ENCODE results near the gene RPN1. TPM values are rescaled to one million over a fixed set of nuclear protein-coding genes. Genes with fewer than 3 reads are reported as not detected.
"Not testable (repeated sequence)": the region's sequence is repeated elsewhere in the genome, so short reads cannot be mapped to it uniquely, and the experiment has no call there.

Gene RPN1
- total RNA-seq, 1 donor = 164 TPM

DNA sequence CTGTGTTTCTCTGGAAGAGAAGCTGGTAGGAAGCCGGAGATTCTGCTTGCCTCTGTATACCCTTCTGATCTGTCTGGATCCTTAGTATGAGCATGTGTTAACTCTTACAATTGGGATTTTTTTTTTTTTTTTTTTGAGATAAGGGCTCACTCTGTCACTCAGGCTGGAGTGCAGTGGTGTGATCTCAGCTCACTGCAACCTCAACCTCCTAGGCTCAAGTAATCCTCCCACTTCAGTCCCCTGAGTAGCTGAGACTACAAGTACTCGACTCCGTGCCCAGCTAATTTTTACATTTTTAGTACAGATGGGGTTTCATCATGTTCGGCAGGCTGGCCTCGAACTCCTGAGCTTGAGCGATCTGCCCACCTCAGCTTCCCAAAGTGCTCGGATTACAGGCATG, 44.5 kb downstream of the RPN1 start:
- no peak overlapping the region for H3K4me3 ChIP-seq (ENCODE audit: low read length)

GRCh38 chr3:128605091-128606046, 45.2 kb downstream of the RPN1 start:
- Histone ChIP-seq H3K4me1 (ENCODE audit: insufficient read depth, low read length) (peaks cover 51% of the 10 kb centered on the region), H3K9me3 (ENCODE audit: low read depth, low read length) (no peaks in the 10 kb centered on the region), H3K4me3 (ENCODE audit: low read length) (no peak overlapping the region), H3K27me3 (ENCODE audit: insufficient read depth, low read length) (no peaks in the 10 kb centered on the region)

More for the DNA sequence above, 44.5 kb downstream of the RPN1 start:
- Histone ChIP-seq H3K27me3 (ENCODE audit: insufficient read depth, low read length) (no peaks in the 10 kb centered on the region), H3K9me3 (ENCODE audit: low read depth, low read length) (no peaks in the 10 kb centered on the region), H3K4me1 (ENCODE audit: insufficient read depth, low read length) (peaks cover 51% of the 10 kb centered on the region)

DNA sequence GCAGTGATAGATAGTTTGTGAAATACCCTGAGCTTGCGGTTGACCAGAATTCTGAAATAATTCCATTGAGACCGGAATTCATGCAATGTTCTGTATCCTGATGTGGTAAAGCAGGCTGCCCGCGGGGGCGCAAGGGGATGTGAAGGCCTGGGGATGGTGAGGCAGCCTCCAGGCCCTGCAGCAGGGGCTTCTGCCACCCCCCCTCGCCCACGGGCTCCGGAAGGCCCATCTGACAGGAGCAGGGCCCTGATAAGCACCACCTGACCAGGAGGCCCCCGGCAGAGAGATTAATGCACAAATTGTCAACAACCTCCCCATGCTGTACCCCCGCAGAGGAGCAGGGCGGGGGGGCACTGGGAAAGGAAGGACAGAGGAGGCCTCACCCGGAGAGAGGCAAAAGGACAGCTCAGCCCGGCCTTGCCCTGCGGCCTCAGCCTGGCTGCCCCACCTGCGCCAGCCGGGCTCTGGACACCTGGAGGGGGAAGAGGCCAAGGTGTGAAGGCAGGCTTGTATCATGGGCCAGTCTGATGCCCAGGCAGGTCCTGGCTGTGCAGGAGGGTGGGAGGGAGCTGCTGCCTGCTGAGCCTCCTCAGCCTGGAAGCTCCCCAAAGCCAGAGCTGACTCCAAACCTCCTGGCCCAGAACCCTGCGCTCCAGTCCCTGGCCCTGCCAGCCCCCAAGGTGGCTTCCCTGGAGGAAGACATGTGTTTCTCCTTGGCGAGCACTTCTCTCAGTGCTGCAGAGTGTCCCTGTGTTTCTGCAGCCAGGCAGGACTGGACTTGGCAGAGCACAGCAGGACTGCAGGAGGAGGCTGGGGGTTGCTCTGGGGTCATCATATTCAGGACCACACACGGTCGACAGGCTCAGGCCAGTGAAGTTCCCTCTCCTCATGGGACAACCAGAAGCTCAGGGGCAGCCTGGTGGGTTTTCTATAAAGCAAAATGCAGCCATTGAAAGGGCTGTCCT, 46.5 kb downstream of the RPN1 start:
- no peaks in the 10 kb centered on the region for H3K27me3 ChIP-seq (ENCODE audit: insufficient read depth, low read length)
- no peaks in the 10 kb centered on the region for H3K9me3 ChIP-seq (ENCODE audit: low read depth, low read length)
- no peak overlapping the region for H3K4me3 ChIP-seq (ENCODE audit: low read length)
- H3K4me1 ChIP-seq (ENCODE audit: insufficient read depth, low read length) = peaks cover 56% of the 10 kb centered on the region

GRCh38 chr3:128603313-128603712, 47.3 kb downstream of the RPN1 start:
- H3K27me3 ChIP-seq (ENCODE audit: insufficient read depth, low read length) = no peaks in the 10 kb centered on the region
- peaks cover 57% of the 10 kb centered on the region for H3K4me1 ChIP-seq (ENCODE audit: insufficient read depth, low read length)
- H3K4me3 ChIP-seq (ENCODE audit: low read length) = no peak overlapping the region
- no peaks in the 10 kb centered on the region for H3K9me3 ChIP-seq (ENCODE audit: low read depth, low read length)

GRCh38 chr3:128598884-128599664, 51.5 kb downstream of the RPN1 start:
- H3K4me1 ChIP-seq (ENCODE audit: insufficient read depth, low read length) = peaks cover 60% of the 10 kb centered on the region
- H3K9me3 ChIP-seq (ENCODE audit: low read depth, low read length) = no peaks in the 10 kb centered on the region
- H3K4me3 ChIP-seq (ENCODE audit: low read length) = no peak overlapping the region
- no peaks in the 10 kb centered on the region for H3K27me3 ChIP-seq (ENCODE audit: insufficient read depth, low read length)

DNA sequence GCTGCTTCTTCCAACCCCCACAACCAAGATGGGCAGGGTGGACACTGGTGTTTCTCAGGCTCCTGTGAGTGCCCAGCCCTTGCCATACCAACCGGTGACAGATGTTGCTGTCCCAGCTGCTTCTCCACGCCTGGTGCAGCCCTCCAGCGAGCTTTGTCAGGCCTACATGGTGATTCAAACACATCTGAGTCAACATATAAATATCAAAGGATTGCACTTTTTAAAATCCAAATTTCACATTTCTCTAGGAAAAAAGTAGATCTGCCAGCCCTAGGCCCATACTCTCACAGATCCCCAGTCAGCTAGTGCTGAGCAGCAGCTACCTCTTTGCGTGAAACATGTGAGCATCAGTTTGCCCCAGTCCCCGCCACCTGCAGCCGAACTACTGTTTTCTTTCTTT, 52.7 kb downstream of the RPN1 start:
- Histone ChIP-seq H3K4me1 (ENCODE audit: insufficient read depth, low read length) (peaks cover 59% of the 10 kb centered on the region), H3K9me3 (ENCODE audit: low read depth, low read length) (no peaks in the 10 kb centered on the region), H3K4me3 (ENCODE audit: low read length) (no peak overlapping the region), H3K27me3 (ENCODE audit: insufficient read depth, low read length) (no peaks in the 10 kb centered on the region)

DNA sequence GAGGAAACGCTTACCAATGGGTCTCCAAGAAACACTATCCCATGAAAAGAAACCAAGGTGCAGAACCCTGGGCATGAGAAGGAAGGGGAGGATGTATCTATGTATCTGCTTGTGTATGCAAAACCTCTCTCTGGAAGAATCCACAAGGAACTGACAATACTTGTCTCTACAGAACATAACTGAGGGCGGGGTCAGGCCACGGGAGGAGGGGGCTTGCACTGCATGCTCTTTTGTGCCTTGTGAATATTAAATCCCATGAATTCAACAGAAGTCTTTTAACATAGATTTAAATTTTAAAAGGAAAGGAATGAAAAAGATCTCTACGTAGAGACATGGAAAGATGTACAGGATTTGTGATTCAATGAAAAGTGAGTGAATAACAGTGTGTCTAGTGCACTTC, 57.8 kb downstream of the RPN1 start:
- no peak overlapping the region for H3K4me3 ChIP-seq (ENCODE audit: low read length)
- peaks cover 63% of the 10 kb centered on the region for H3K4me1 ChIP-seq (ENCODE audit: insufficient read depth, low read length)
- H3K27me3 ChIP-seq (ENCODE audit: insufficient read depth, low read length) = no peaks in the 10 kb centered on the region
- no peaks in the 10 kb centered on the region for H3K9me3 ChIP-seq (ENCODE audit: low read depth, low read length)

- no peaks in the 10 kb centered on the region for H3K27me3 ChIP-seq (ENCODE audit: insufficient read depth, low read length)
- H3K4me3 ChIP-seq (ENCODE audit: low read length) = no peak overlapping the region
- no peaks in the 10 kb centered on the region for H3K9me3 ChIP-seq (ENCODE audit: low read depth, low read length)
- H3K4me1 ChIP-seq (ENCODE audit: insufficient read depth, low read length) = peaks cover 57% of the 10 kb centered on the region
These were observed 58.7 kb downstream of the RPN1 start for GRCh38 chr3:128591738-128592426.

DNA sequence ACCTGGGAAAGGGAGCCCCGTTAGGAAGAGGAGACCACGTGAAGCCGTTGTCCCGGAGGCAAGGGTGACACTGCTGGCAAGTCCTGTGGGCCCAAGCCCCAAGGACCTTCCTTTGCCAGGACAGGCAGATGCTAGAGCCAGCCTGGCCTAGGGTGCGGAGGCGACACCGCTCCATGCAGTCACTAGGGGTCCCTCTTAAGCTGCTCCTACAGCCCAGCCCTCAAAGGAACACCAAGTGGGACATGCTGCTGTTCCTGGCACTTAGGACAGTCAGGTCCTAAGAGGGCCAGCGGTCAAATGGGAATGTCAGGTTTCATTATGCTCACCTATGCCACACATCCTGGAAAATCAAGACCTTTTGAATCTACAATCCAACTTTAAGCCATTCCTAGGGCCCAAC, 59.7 kb downstream of the RPN1 start:
- Histone ChIP-seq H3K4me1 (ENCODE audit: insufficient read depth, low read length) (peaks cover 57% of the 10 kb centered on the region), H3K4me3 (ENCODE audit: low read length) (no peak overlapping the region), H3K9me3 (ENCODE audit: low read depth, low read length) (no peaks in the 10 kb centered on the region), H3K27me3 (ENCODE audit: insufficient read depth, low read length) (no peaks in the 10 kb centered on the region)

DNA sequence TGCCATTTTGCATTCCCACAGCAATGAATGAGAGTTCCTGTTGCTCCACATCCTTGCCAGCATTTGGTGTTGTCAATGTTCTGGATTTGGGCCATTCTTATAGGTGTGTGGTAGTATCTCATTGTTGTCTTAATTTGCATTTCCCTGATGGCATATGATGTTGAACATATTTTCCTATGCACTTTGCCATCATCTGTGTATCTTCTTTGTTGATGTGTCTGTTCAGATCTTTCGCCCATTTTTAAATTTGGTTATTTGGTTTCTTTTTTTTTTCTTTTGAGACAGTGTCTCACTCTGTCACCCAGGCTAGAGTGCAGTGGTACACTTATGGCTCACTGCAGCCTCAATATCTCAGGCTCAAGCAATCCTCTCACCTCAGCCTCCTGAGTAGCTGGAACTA, 60.6 kb downstream of the RPN1 start:
- H3K9me3 ChIP-seq (ENCODE audit: low read depth, low read length); H3K27me3 ChIP-seq (ENCODE audit: insufficient read depth, low read length); H3K4me3 ChIP-seq (ENCODE audit: low read length): not testable (repeated sequence)
- peaks cover 49% of the 10 kb centered on the region for H3K4me1 ChIP-seq (ENCODE audit: insufficient read depth, low read length)

- Histone ChIP-seq H3K27me3 (ENCODE audit: insufficient read depth, low read length) (no peaks in the 10 kb centered on the region), H3K9me3 (ENCODE audit: low read depth, low read length) (no peaks in the 10 kb centered on the region), H3K4me1 (ENCODE audit: insufficient read depth, low read length) (peaks cover 36% of the 10 kb centered on the region), H3K4me3 (ENCODE audit: low read length) (no peak overlapping the region)
These were observed 62.5 kb downstream of the RPN1 start for GRCh38 chr3:128588147-128588546.

- no peak overlapping the region for H3K4me3 ChIP-seq (ENCODE audit: low read length)
- no peaks in the 10 kb centered on the region for H3K27me3 ChIP-seq (ENCODE audit: insufficient read depth, low read length)
- H3K9me3 ChIP-seq (ENCODE audit: low read depth, low read length) = no peaks in the 10 kb centered on the region
These were observed 63.2 kb downstream of the RPN1 start for GRCh38 chr3:128587391-128587790.

DNA sequence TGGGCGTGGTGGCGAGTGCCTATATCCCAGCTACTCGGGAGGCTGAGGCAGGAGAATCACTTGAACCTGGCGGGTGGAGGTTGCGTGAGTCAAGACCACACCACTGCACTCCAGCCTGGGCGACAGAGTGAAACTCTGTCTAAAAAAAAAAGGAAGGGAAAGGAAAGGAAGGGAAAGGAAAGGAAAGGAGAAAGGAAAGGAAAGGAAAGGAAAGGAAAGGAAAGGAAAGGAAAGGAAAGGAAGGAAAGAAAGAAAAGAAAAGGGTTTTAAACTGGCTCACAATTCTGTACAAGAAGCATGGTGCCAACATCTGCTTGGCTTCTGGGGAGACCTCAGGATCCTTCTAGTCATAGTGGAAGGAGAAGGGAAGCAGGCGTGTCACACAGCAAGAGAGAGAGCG, 63.7 kb downstream of the RPN1 start:
- not testable (repeated sequence) for H3K27me3 ChIP-seq (ENCODE audit: insufficient read depth, low read length); H3K9me3 ChIP-seq (ENCODE audit: low read depth, low read length); H3K4me3 ChIP-seq (ENCODE audit: low read length)
- peaks cover 25% of the 10 kb centered on the region for H3K4me1 ChIP-seq (ENCODE audit: insufficient read depth, low read length)

More at GRCh38 chr3:128587391-128587790, 63.2 kb downstream of the RPN1 start:
- H3K4me1 ChIP-seq (ENCODE audit: insufficient read depth, low read length) = peaks cover 29% of the 10 kb centered on the region

DNA sequence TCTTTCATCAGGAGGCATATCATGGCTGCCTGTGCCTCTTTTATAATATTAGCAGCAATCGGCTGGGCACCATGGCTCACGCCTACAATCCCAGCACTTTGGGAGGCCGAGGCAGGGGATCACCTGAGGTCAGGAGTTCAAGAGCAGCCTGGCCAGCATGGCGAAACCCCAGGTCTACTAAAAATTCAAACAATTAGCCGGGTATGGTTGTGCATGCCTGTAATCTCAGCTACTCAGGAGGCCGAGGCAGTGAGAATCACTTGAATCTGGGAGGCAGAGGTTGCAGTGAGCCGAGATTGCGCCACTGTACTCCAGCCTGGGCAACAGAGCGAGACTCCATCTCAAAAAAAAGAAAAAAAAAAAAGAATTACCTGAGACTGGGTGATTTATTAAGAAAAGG, 64.2 kb downstream of the RPN1 start:
- not testable (repeated sequence) for H3K27me3 ChIP-seq (ENCODE audit: insufficient read depth, low read length); H3K4me3 ChIP-seq (ENCODE audit: low read length); H3K9me3 ChIP-seq (ENCODE audit: low read depth, low read length)
- peaks cover 19% of the 10 kb centered on the region for H3K4me1 ChIP-seq (ENCODE audit: insufficient read depth, low read length)

Measured in mononuclear cell (primary cell).